BLaER1 (cell line): Measurements from ENCODE around the gene ABHD12B.
"Not testable (repeated sequence)": the region's sequence is repeated elsewhere in the genome, so short reads cannot be mapped to it uniquely, and the experiment has no call there.

ENCODE experiments used
- H3K27ac ChIP-seq: shearing (Covaris generic); formaldehyde crosslinking; 2 replicates; pipeline ENCODE4 v1.8.1; 2022
- H3K27me3 ChIP-seq: shearing (Covaris generic); formaldehyde crosslinking; 2 replicates; pipeline ENCODE4 v1.8.1; 2022
- H3K36me3 ChIP-seq: shearing (Covaris generic); formaldehyde crosslinking; 2 replicates; pipeline ENCODE4 v1.8.1; 2022
- H3K4me1 ChIP-seq: shearing (Covaris generic); formaldehyde crosslinking; 2 replicates; pipeline ENCODE4 v1.8.1; 2022
- H3K4me2 ChIP-seq: shearing (Covaris generic); formaldehyde crosslinking; 2 replicates; pipeline ENCODE4 v1.8.1; 2022
- H3K4me3 ChIP-seq: shearing (Covaris generic); formaldehyde crosslinking; 2 replicates; pipeline ENCODE4 v1.8.1; 2022
- H3K9ac ChIP-seq: shearing (Covaris generic); formaldehyde crosslinking; 2 replicates; pipeline ENCODE4 v1.8.1; 2022
- H3K9me3 ChIP-seq: shearing (Covaris generic); formaldehyde crosslinking; 2 replicates; pipeline ENCODE4 v1.8.1; 2022
- H4K20me1 ChIP-seq: shearing (Covaris generic); formaldehyde crosslinking; 2 replicates; pipeline ENCODE4 v1.8.1; 2022
- Cebpa-rat ChIP-seq: shearing (Covaris generic); IDR thresholded peaks from 2 replicates; pipeline ENCODE4 v1.8.1; 2022

ABHD12B gene

GRCh38 chr14:50932156-50932555, 60.3 kb downstream of the ABHD12B start:
- Histone ChIP-seq H3K4me2 (no peak overlapping the region), H3K27ac (no peak overlapping the region)

GRCh38 chr14:50932592-50933495, 61.0 kb downstream of the ABHD12B start:
- peaks cover 10% of the 10 kb centered on the region for H3K4me1 ChIP-seq
- no peaks in the 10 kb centered on the region for H3K27me3 ChIP-seq
- H3K4me3 ChIP-seq = no peak overlapping the region
- no peaks in the 10 kb centered on the region for H3K36me3 ChIP-seq
- no peak for TF ChIP-seq Cebpa-rat
- H3K27ac ChIP-seq = no peak overlapping the region
- H3K9ac ChIP-seq = no peak overlapping the region
- H3K9me3 ChIP-seq = no peaks in the 10 kb centered on the region
- H3K4me2 ChIP-seq = no peak overlapping the region
- H4K20me1 ChIP-seq = no peaks in the 10 kb centered on the region

More at GRCh38 chr14:50932156-50932555, 60.3 kb downstream of the ABHD12B start:
- Histone ChIP-seq H3K4me1 (peaks cover 17% of the 10 kb centered on the region), H3K27me3 (no peaks in the 10 kb centered on the region), H3K9ac (no peak overlapping the region), H3K36me3 (no peaks in the 10 kb centered on the region), H3K9me3 (no peaks in the 10 kb centered on the region), H3K4me3 (no peak overlapping the region), H4K20me1 (no peaks in the 10 kb centered on the region)
- no peak for TF ChIP-seq Cebpa-rat

GRCh38 chr14:50935126-50936015, 63.5 kb downstream of the ABHD12B start:
- Histone ChIP-seq H3K4me3 (no peak overlapping the region), H4K20me1 (no peaks in the 10 kb centered on the region), H3K27ac (no peak overlapping the region), H3K27me3 (no peaks in the 10 kb centered on the region), H3K9ac (no peak overlapping the region), H3K4me1 (no peaks in the 10 kb centered on the region), H3K36me3 (no peaks in the 10 kb centered on the region), H3K9me3 (no peaks in the 10 kb centered on the region), H3K4me2 (no peak overlapping the region)
- no peak for TF ChIP-seq Cebpa-rat

- Histone ChIP-seq H3K36me3 (no peaks in the 10 kb centered on the region), H3K9ac (no peak overlapping the region), H3K27ac (no peak overlapping the region), H3K4me2 (no peak overlapping the region), H3K4me3 (no peak overlapping the region), H3K9me3 (no peaks in the 10 kb centered on the region), H4K20me1 (no peaks in the 10 kb centered on the region), H3K4me1 (no peaks in the 10 kb centered on the region), H3K27me3 (peaks cover 3% of the 10 kb centered on the region)
- TF ChIP-seq Cebpa-rat = no peak
These were observed 64.1 kb downstream of the ABHD12B start for GRCh38 chr14:50936016-50936340.

- no peak overlapping the region for H3K4me3 ChIP-seq
- no peak overlapping the region for H3K9ac ChIP-seq
- no peaks in the 10 kb centered on the region for H3K36me3 ChIP-seq
- no peak overlapping the region for H3K4me2 ChIP-seq
- no peaks in the 10 kb centered on the region for H3K4me1 ChIP-seq
- H4K20me1 ChIP-seq = no peaks in the 10 kb centered on the region
- H3K9me3 ChIP-seq = no peaks in the 10 kb centered on the region
- peaks cover 12% of the 10 kb centered on the region for H3K27me3 ChIP-seq
- H3K27ac ChIP-seq = no peak overlapping the region
- TF ChIP-seq Cebpa-rat = no peak
These were observed 65.0 kb downstream of the ABHD12B start for GRCh38 chr14:50936882-50937281.

GRCh38 chr14:50937325-50937724, 65.5 kb downstream of the ABHD12B start:
- no peaks in the 10 kb centered on the region for H3K4me1 ChIP-seq

GRCh38 chr14:50937800-50938199, 65.9 kb downstream of the ABHD12B start:
- Histone ChIP-seq H4K20me1 (no peaks in the 10 kb centered on the region), H3K9me3 (no peaks in the 10 kb centered on the region; the same call in 1 of the 2 replicates), H3K9ac (no peak overlapping the region), H3K4me2 (no peak overlapping the region), H3K27me3 (peaks cover 22% of the 10 kb centered on the region), H3K4me1 (no peaks in the 10 kb centered on the region), H3K36me3 (no peaks in the 10 kb centered on the region), H3K27ac (no peak overlapping the region), H3K4me3 (no peak overlapping the region)
- TF ChIP-seq Cebpa-rat = no peak

More at GRCh38 chr14:50937325-50937724, 65.5 kb downstream of the ABHD12B start:
- Histone ChIP-seq H3K36me3 (no peaks in the 10 kb centered on the region), H4K20me1 (no peaks in the 10 kb centered on the region), H3K4me2 (no peak overlapping the region), H3K27me3 (peaks cover 17% of the 10 kb centered on the region), H3K9me3 (no peaks in the 10 kb centered on the region), H3K9ac (no peak overlapping the region), H3K27ac (no peak overlapping the region), H3K4me3 (no peak overlapping the region)
- no peak for TF ChIP-seq Cebpa-rat

GRCh38 chr14:50941151-50941550, 69.3 kb downstream of the ABHD12B start:
- no peak for TF ChIP-seq Cebpa-rat
- Histone ChIP-seq H3K9ac (no peak overlapping the region), H3K27me3 (peaks cover 48% of the 10 kb centered on the region), H3K4me1 (peaks cover 13% of the 10 kb centered on the region), H3K4me3 (no peak overlapping the region), H3K36me3 (no peaks in the 10 kb centered on the region), H3K27ac (no peak overlapping the region), H3K4me2 (no peak overlapping the region), H3K9me3 (no peaks in the 10 kb centered on the region; the same call in 1 of the 2 replicates), H4K20me1 (no peaks in the 10 kb centered on the region)

GRCh38 chr14:50941638-50942037, 69.8 kb downstream of the ABHD12B start:
- H3K4me2 ChIP-seq, H3K36me3 ChIP-seq, H3K9ac ChIP-seq, H4K20me1 ChIP-seq, H3K27ac ChIP-seq, H3K9me3 ChIP-seq, H3K4me3 ChIP-seq: not testable (repeated sequence)
- Histone ChIP-seq H3K4me1 (peaks cover 13% of the 10 kb centered on the region), H3K27me3 (peaks cover 48% of the 10 kb centered on the region)
